HG02571 (cell line): ENCODE data around the gene SRSF3.

Source experiments
- ATAC-seq: cut with Tn5 transposase; IDR thresholded peaks from one replicate; pipeline ENCODE4 v1.9.1; 2021; ENCODE audit warnings: mild to moderate bottlenecking, moderate library complexity; ENCODE audit not compliant: unreplicated experiment

The SRSF3 gene

GRCh38 chr6:36622901-36623546, 28.9 kb downstream of the SRSF3 start:
- ATAC-seq = no peak

- peak; percentile 48 for ATAC-seq
These were observed 29.6 kb downstream of the SRSF3 start for GRCh38 chr6:36623547-36624459.

GRCh38 chr6:36624461-36625157, 30.4 kb downstream of the SRSF3 start:
- no peak for ATAC-seq

DNA sequence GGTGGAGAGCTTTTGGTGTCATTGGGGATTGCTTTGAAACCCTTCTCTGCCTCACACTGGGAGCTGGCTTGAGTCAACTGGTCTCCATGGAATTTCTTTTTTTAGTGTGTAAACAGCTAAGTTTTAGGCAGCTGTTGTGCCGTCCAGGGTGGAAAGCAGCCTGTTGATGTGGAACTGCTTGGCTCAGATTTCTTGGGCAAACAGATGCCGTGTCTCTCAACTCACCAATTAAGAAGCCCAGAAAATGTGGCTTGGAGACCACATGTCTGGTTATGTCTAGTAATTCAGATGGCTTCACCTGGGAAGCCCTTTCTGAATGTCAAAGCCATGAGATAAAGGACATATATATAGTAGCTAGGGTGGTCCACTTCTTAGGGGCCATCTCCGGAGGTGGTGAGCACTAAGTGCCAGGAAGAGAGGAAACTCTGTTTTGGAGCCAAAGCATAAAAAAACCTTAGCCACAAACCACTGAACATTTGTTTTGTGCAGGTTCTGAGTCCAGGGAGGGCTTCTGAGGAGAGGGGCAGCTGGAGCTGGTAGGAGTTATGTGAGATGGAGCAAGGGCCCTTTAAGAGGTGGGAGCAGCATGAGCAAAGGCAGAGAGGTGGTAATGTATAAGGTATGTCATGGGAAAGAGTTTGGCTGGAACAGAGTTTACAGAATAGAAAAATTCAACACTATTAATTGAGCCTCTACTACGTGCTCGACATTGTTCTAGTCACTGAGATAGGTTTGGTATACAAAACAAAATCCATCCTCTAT, 31.2 kb downstream of the SRSF3 start:
- ATAC-seq = no peak

- no peak for ATAC-seq
These were observed 32.5 kb downstream of the SRSF3 start for GRCh38 chr6:36626636-36627035.

DNA sequence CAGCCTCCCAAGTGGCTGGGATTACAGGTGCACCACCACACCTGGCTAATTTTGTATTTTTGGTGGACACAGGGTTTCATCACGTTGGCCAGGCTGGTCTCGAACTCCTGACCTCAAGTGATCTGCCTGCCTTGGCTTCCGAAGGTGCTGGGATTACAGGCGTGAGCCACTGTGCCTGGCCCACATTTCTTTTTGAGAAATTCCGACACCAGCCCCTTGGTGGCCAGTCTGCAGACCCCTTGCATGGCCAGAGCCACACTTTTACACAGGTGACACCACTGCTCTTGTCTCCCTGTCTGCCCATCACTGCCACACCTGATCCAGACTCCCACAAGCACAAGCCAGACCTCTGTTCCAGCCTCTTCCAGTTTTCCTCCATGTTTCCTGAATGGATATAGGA, 33.0 kb downstream of the SRSF3 start:
- no peak for ATAC-seq

DNA sequence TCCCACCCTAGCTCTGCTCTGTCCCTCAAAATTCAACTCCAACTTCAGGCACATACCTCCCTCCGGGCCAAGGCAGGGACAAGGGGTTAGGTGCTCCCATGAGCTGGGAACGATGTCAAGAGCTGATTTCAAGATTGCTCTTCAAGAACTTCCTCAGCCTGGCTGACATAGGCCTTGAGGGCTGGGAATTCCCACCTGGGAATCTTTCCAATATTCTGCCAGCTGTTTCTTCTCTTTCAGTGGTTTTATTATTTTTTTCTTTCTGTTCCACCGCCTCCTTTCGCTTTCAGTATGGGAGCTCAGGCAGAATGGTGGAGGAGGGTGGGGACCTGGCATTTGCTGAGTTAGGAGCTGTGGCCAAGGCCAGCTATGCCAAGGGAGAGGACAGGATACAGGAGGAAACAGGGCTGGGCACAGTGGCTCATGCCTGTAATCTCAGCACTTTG, 33.7 kb downstream of the SRSF3 start:
- no peak for ATAC-seq

GRCh38 chr6:36629784-36630183, 35.6 kb downstream of the SRSF3 start:
- ATAC-seq = no peak

DNA sequence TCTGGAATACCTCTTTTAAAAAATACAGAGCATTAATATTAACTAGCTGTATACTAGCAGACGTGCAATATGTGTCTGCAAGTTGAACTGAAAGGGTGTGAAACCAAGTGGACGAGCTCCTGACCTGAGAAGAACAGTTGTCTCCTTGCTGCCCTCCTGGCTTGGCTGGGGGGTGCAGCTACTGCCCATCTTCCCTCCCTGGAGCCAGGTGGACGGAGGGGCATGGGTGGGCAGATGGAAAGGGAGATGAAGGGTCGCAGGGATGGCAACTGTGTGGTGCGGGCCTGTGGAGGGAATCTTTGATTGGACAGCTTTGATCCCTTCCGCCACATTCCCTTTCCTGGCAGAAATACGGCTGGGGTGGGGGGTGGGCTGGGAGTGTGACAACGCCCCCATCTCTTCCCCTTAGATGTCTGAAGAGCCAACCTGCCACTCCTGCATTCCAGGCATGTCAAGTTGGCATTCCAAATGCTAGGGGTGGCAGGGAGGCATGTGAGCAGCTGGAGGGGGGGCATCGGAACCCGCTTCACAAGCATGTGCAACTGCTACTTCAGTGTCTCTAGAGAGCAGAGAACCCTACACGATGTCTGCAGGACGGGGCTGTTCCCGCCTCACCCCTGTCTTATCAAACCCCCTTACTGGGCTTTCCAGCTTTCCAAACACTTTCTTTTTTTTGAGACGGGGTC, 37.3 kb downstream of the SRSF3 start:
- ATAC-seq = no peak

DNA sequence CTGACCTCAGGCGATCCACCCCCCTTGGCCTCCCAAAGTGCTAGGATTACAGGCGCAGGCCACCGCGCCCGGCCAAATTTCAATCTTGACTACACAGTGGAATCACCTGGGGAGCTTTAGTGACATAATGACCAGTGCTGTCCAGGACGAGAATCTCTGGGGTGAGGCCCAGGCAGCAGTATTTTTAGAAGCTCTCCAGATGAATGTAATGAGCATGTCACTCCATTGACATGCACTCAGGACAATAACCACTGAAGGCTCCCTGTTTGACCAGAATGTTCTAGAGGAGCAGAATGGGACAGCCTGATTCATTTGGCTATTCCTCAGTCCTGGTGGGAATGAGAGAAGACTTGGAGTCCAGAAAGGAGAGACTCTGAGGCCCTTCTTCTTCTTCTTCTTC, 39.2 kb downstream of the SRSF3 start:
- no peak for ATAC-seq

DNA sequence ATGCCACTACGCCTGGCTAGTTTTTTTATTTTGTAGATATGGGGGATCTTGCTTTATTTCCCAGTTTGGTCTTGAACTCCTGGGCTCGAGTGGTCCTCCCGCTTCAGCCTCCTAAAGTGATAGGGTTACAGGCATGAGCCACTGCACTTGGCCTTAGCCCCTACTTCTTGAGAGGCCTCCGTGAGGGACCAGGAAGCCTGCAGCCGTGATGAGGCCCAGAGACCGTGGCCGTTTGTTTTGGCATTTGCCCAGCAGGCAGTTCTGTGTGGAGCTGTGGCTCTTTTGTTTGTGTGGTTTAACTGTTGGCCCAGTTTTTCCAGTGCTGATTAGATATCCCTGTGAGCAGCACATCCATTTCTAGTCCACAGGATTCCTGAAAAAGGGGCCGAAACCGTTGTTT, 39.8 kb downstream of the SRSF3 start:
- ATAC-seq = no peak

DNA sequence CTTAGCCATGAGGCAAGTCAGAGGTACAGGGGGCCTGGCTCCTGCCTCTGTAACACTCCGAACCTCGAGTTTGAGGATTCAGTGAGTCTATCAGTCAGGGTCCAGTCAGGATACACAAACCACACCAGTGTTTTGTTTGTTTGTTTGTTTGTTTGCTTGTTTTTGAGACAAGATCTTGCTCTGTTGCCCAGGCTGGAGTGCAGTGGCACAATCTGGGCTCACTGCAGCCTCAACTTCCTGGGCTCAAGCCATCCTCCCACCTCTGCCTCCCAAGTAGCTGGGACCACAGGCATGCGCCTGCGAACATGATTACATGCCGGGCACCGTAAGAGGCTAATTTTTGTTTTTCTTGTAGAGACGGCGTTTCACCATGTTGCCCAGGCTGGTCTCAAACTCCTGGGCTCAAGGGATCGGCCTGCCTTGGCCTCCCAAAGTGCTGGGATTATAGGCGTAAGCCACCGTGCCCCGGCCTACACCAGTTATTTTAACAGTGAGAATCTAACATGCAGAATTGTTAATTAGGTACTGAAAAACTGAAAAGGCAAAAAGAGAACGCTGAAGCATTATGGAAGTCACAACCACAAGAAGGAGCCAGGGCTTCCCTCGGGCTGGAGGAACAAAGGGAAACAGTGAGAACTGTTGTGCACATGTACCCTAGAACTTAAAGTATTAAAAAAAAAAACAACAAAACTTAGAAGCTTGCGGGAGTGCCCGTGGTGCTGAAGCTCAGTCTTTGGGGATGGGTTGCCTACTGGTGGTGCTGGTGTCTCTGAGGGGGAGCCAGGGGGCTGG, 40.4 kb downstream of the SRSF3 start:
- no peak for ATAC-seq

DNA sequence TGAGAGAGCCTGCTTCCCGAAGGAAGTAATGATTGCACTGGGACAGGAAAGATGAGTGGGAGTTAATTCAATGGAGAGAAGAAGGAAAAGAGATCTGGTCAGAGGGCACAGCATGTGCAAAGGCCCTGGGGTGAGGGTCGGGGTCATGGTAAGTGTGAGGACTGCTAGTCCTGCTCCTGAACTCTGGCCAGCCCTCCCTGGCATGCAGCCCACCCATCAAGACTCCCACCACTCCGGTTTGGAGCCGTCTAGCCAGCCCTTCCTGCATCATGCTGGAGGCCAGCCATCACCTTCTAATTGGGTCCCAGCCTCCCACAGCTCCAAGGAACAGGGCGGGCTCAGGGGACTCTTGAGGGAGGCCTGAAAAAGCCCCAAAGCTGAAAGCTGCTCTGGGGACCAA, 42.1 kb downstream of the SRSF3 start:
- ATAC-seq = no peak

DNA sequence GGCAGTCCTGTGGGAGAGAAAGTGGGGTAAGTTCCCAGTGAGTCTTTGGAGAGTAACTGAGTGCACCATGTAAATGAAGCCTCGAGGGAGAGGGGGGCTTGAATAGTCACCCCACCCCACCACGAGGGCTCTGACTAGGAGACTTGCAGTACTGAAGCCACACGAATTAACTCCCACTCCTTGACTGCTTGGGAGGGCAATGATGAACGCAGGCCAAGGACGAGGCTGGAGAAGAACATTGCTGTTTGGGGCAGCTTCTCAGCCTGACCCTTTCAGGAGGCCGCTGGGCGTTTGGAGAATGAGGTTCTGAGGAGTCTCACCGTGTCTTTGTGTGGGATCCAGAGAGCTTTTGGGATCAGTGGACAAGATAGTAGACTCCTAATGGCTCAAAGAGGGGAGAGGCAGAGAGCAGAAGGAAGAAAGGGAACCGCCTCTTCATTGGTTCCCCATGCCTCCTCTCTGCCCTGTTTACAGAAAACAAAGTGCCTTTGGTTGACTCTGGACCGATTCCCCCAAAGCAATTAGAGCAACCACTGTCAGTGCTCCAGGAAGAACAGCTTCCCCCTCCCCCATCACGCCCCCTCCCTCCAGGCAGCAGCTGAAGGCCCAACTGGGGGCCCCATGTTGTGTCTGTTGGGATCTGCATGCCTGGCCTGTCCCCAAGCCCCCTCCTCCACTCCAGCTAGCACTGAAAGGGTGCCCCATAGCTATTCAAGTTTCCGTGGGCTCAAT, 42.7 kb downstream of the SRSF3 start:
- no peak for ATAC-seq

DNA sequence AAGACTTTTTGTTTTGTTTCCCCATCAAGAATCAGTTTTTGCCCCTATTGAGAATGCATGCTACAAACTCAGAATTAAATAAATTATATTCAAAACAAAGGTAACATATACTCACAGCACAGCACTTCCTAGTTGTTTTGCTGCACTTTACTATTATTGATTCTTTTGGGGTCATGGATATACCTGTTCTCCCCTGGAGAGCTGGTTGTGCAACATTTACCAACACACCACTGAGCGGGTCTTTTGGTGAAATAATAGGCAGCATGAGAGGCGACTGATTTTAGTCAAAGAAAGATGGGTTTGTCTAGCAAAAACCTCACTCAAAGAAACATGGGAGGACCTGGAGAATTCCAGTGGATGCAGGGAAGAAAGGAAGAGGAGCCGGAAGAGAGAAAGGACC, 44.4 kb downstream of the SRSF3 start:
- ATAC-seq = no peak

DNA sequence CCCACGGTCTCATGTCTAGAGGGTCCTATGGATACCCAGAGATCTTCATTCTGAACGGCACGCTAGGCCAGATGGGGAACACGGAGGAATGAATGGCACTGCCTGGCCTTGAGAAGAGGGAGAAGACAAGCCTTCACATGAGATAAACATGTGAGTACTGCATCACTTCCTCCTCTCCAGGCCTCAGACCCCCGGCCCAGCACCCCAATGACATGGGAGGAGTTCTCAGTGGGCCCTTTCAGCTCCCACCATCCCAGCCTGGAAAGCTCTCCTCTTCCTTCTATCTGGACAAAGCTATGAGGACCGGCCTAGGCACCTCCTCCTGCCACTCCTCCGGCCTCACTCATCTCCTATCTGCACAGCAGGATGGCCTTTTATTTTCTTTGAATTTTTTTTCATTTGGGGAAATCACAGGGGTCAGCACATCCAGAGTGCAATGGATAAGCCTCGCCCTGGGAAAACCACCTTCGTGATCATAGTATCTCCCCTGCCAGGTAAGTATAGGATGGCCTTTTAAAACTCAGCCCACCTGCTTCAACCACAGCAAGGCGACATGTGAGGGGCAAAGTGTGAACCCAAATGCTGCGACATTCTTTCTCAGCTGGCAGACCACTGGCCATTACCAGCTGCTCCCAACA, 45.1 kb downstream of the SRSF3 start:
- no peak for ATAC-seq

DNA sequence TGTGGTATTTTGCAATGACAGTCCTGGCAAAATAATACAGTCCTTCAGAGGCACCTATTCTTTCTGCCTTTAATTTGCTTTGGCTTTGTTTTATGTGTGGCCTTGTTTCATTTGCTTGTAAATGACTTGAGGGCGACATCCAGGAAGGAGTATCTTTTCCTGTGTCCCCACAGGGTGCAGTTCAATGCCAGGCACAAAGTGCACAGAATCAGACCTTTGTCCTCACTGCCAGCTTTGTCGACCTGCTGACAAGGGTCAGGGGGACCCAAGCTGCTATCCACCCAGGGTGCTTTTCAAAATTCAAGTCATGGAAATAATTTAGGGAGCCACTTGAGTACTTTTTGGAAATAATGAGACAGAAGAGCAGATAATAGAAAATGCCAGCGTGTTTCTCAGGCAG, 47.4 kb downstream of the SRSF3 start:
- no peak for ATAC-seq
